Measurements from ENCODE around the gene FBXO4.

The FBXO4 gene

GRCh38 chr5:41896230-41896629 lies 28.9 kb upstream of the FBXO4 start:
- no peak for TF ChIP-seq CTCF (IDR thresholded peaks at IDR 0.05; ENCODE audit: insufficient read depth, low read depth, low read length, missing control alignments)
- no peak for DNase-seq (ENCODE audit: low read depth)
- no peak overlapping the region for H3K4me3 ChIP-seq (ENCODE audit: low read length)

GRCh38 chr5:41903382-41903891 lies 21.6 kb upstream of the FBXO4 start:
- H3K4me3 ChIP-seq (ENCODE audit: low read length), result peak overlapping the region; percentile 83
- no peak for TF ChIP-seq CTCF (IDR thresholded peaks at IDR 0.05; ENCODE audit: insufficient read depth, low read depth, low read length, missing control alignments)
- no peak for DNase-seq (ENCODE audit: low read depth)

- DNase-seq (ENCODE audit: low read depth), result peak; percentile 100
- TF ChIP-seq CTCF (IDR thresholded peaks at IDR 0.05; ENCODE audit: insufficient read depth, low read depth, low read length, missing control alignments), result no peak
- H3K4me3 ChIP-seq (ENCODE audit: low read length), result peak within 1 kb of the TSS; percentile 83
Observed at GRCh38 chr5:41903892-41904799, 20.9 kb upstream of the FBXO4 start, which contains the start of gene RIMOC1. Gene RIMOC1, plus strand, starts transcription at chr5:41904344. Its CDS starts 24 bp downstream, at chr5:41904368.

GRCh38 chr5:41906151-41906550 lies 18.9 kb upstream of the FBXO4 start:
- no peak for TF ChIP-seq CTCF (IDR thresholded peaks at IDR 0.05; ENCODE audit: insufficient read depth, low read depth, low read length, missing control alignments)
- DNase-seq (ENCODE audit: low read depth), result no peak
- H3K4me3 ChIP-seq (ENCODE audit: low read length), result no peak overlapping the region

- peak; percentile 53 for DNase-seq (ENCODE audit: low read depth)
- no peak overlapping the region for H3K4me3 ChIP-seq (ENCODE audit: low read length)
- TF ChIP-seq CTCF (IDR thresholded peaks at IDR 0.05; ENCODE audit: insufficient read depth, low read depth, low read length, missing control alignments), result no peak
Observed at GRCh38 chr5:41908374-41909079, 16.6 kb upstream of the FBXO4 start.

GRCh38 chr5:41918105-41918504 lies 7.0 kb upstream of the FBXO4 start:
- no peak overlapping the region for H3K4me3 ChIP-seq (ENCODE audit: low read length)
- DNase-seq (ENCODE audit: low read depth), result no peak
- no peak for TF ChIP-seq CTCF (IDR thresholded peaks at IDR 0.05; ENCODE audit: insufficient read depth, low read depth, low read length, missing control alignments)
